GM19372 (cell line): ENCODE results near the gene VENTX.
"Not testable (repeated sequence)": the region's sequence is repeated elsewhere in the genome, so short reads cannot be mapped to it uniquely, and the experiment has no call there.

Experiments
- ATAC-seq: cut with Tn5 transposase; IDR thresholded peaks from one replicate; pipeline ENCODE4 v1.9.1; 2021; ENCODE audit warnings: mild to moderate bottlenecking, low read depth, moderate library complexity; ENCODE audit not compliant: unreplicated experiment

The VENTX gene

GRCh38 chr10:133234796-133235195 is 2.9 kb upstream of the VENTX start:
- not testable (repeated sequence) for ATAC-seq

- ATAC-seq, result no peak
Measured at GRCh38 chr10:133235265-133235855, 2.3 kb upstream of the VENTX start.

- ATAC-seq, result no peak
Measured at GRCh38 chr10:133235932-133236331, 1.7 kb upstream of the VENTX start.

- ATAC-seq, result no peak
Measured at GRCh38 chr10:133236401-133237240, 1.0 kb upstream of the VENTX start.

- ATAC-seq, result no peak
Measured at GRCh38 chr10:133237241-133237587, 441 bp upstream of the VENTX start.

- ATAC-seq, result no peak
Measured at GRCh38 chr10:133238466-133238804, 780 bp downstream of the VENTX start.

- no peak for ATAC-seq
Measured at GRCh38 chr10:133239990-133240389, 2.3 kb downstream of the VENTX start.

GRCh38 chr10:133241501-133242205 is 4.0 kb downstream of the VENTX start:
- ATAC-seq, result no peak

GRCh38 chr10:133242611-133243356 is 5.1 kb downstream of the VENTX start:
- no peak for ATAC-seq

- ATAC-seq, result no peak
Measured at GRCh38 chr10:133243593-133243992, 5.9 kb downstream of the VENTX start.

GRCh38 chr10:133245439-133246235 is 8.0 kb downstream of the VENTX start:
- ATAC-seq, result no peak

GRCh38 chr10:133246236-133246626 is 8.6 kb downstream of the VENTX start:
- ATAC-seq, result no peak

- no peak for ATAC-seq
Measured at GRCh38 chr10:133247681-133248333, 10.2 kb downstream of the VENTX start.

- ATAC-seq, result no peak
Measured at GRCh38 chr10:133248334-133248715, 10.7 kb downstream of the VENTX start.

- ATAC-seq, result no peak
Measured at GRCh38 chr10:133249094-133249780, 11.6 kb downstream of the VENTX start.

- ATAC-seq, result no peak
Measured at GRCh38 chr10:133249975-133250754, 12.5 kb downstream of the VENTX start.

GRCh38 chr10:133251388-133252222 is 13.9 kb downstream of the VENTX start:
- ATAC-seq, result no peak

GRCh38 chr10:133252223-133252552 is 14.5 kb downstream of the VENTX start:
- no peak for ATAC-seq
